ENCODE data around the gene TMEM234.
A peak's percentile ranks its signal among the peaks of the same experiment; 100 is the strongest.

Gene TMEM234

DNA sequence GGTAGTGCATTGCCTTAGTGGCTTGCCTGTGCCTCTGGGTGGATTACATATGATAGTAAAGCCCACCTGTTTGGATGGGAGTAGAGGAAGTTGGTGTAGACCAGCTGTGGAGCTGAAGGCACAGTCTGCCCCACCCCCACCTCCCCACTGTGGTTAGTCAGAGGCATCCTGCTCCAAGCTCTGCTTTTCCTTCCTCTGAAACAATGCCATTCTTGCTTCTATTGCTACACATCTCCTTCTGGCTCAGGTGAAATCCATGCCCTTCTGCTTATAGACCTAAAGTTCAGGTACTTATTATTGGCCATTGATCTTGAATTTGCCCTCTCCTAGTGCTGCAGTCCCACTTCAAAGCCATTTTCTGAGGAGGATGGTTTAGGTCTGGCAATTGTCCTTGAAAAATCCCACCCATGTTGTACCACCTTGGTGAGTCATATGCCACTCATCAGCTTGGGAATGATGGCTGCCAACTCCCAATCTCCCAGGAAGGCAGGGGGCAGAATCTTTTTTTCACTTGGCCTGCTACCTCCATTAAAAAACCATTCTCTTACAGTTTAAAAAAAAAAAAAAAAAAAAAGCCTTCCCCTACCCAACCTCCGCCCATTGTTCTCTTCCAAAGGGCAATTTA, 49.4 kb downstream of the TMEM234 start:
- peak; percentile 45 for DNase-seq (ENCODE audit: low read depth)

DNA sequence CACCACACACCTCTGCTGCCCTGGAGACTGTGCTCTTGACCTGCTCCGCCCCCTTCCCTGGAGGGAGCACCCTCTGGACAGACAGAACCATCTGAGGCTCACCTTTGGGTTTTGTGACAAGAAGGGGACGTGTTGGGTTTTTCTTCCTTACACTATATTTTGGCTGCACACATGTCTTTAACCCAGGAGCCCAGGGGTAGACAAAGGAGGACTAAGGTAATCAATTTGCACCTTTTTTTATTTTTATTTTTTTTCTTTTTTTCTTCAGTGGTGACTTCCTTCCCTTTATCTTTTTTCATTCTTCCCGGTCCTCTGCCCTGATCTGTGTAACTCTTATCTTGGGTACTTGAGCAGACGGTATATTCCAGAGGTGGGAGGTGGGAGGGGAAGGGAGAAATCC, 51.2 kb downstream of the TMEM234 start:
- DNase-seq (ENCODE audit: low read depth) = no peak
